H54 (cell line): ENCODE measurements around the gene TRIM61.
"Not testable (repeated sequence)": the region's sequence is repeated elsewhere in the genome, so short reads cannot be mapped to it uniquely, and the experiment has no call there.

Experiments
- DNase-seq: peaks from one replicate; pipeline ENCODE4 v3.0.0; 2011; ENCODE audit warnings: low spot score, mixed read lengths; ENCODE audit not compliant: insufficient read length
- FAIRE-seq: peaks from 3 replicates; lab custom pipeline; 2011; peaks lifted over from hg19 to GRCh38; lab: Jason Lieb, UNC
- POLR2A ChIP-seq: IDR thresholded peaks from 2 replicates; pipeline ENCODE4 v1.6.1; 2011; ENCODE audit warnings: low read depth, mild to moderate bottlenecking, low read length

The TRIM61 gene

DNA sequence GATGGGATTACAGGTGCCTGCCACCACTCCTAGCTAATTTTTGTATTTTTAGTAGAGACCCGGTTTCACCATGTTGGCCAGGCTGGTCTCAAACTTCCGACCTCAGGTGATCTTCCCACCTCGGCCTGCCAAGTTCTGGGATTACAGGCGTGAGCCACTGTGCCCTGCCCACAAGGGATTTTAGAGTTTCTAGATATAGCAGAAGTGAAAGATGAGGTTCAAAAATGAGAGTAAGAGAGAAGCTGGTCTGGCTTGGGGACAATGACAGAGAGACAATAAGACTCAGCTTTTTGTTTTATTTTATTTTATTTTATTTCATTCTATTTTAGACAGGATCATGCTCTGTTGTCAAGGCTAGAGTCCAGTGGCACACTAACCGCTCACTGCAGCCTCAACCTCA lies 30.6 kb downstream of the TRIM61 start:
- FAIRE-seq = no peak
- DNase-seq = no peak
- no peak for TF ChIP-seq POLR2A

DNA sequence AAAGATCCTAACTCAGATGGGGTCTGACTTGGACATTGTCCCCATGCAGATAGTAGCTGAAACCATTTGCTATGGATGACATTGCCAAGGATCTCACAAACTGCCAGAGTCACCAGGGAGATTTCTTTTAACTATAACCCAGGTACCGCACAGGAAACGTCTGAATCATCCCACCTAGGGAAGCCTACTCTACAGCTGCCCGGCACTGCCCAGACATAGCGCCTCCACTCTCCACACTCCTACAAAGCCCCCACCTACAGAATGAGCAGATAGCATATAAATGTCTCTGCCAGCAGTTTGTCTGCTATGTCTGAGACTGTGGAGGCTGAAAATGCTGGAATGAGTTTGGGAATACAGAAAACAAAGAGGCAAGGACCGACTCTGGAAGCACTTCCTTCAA lies 32.3 kb downstream of the TRIM61 start:
- no peak for DNase-seq
- FAIRE-seq = no peak

DNA sequence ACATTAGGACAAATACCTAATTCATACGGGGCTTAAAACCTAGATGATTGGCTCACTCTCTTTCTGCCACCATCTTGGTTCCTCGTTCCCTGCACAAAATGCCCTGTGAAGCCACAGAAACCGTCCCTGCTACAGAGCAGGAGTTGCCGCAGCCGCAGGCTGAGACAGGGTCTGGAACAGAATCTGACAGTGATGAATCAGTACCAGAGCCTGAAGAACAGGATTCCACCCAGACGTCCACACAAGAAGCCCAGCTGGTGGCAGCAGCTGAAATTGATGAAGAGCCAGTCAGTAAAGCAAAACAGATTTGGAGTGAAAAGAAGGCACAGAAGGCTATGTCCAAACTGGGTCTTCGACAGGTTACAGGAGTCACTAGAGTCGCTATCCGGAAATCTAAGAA lies 34.3 kb downstream of the TRIM61 start:
- TF ChIP-seq POLR2A = no peak
- DNase-seq (no peak), FAIRE-seq (no peak)

More for the DNA sequence above, 32.3 kb downstream of the TRIM61 start:
- TF ChIP-seq POLR2A = no peak

DNA sequence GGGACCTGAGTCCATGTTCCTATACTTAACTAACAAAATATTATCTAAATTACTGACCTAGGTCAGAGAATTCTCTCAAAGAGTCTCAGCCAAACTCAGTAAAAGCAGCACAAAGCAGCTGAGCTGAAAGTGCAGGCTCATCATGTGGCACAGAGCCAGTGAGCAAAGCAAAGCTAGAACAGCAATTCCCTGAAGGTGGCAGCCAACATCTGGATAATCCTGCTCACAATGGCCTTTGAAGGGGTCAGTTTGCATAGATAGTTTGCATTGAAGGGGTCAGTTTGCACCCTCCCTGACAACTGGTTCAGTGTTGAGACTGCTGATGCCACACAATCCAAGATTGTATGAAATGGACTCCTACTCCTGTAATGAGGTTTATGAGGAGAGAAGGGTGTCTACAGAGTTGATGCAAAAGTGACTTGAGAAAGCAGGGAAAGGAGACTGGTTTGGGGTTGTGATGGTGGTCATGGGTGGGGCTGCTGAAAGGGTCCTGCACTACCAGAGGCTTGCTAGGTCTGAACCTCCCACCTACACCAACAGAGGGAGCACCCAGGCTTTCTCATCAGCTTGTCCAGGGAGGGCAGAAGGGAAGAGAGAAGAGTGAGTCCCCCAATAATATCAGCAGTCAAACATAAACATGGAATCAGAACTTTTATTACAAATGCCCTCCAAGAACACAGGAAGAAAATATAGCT lies 39.7 kb downstream of the TRIM61 start:
- no peak for FAIRE-seq
- TF ChIP-seq POLR2A = no peak

DNA sequence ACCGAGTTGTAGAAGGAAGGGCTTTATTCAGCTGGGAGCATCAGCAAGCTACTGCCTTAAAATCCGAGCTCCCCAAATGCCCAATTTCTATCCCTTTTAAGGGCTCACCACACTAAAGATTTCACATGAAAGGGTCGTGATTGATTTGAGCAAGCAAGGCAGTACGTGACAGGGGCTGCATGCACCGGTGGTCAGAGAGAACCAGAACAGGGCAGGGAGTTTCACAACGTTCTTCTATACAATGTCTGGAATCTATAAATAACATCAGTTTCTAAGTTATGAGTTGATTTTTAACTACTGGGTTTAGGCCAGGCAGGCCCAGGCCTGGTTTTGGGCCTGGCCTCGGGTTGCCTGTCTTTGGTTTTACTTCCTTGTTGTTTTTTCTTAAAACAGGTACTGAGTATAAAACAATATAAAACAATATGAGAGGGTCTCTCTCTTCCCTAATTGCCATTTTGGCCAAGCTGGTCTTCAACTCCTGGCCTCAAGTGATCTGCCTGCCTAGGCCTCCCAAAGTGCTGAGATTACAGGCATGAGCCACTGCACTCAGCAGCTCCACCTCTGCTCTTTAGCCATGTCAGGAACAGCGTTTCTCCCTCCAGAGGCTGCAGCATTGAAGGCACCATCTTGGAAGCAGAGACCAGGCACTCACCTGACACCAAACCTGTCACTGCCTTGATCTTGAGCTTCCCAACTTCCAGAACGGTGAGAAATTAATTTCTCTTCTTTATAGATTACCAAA lies 41.4 kb downstream of the TRIM61 start:
- DNase-seq, FAIRE-seq: not testable (repeated sequence)

More for the DNA sequence above, 39.7 kb downstream of the TRIM61 start:
- DNase-seq = no peak

DNA sequence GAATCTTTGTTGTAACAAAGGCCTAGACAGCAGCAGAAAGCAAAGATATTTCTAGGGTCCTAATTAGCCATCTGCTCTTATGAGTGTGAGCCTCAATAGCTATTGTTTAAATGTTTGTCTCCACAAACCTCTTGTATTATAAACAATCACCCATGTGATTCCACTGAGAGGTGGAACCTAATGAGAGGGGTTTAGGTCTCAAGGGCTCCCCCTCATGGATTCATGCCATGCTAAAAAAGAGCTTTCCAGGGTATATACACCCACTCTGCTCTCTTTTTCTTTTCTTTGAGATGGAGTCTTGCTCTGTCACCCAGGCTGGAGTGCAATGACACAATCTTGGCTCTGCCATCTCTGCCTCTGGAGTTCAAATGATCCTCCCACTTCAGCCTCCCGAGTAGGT lies 42.1 kb downstream of the TRIM61 start:
- DNase-seq (no peak), FAIRE-seq (no peak)
- TF ChIP-seq POLR2A = no peak

DNA sequence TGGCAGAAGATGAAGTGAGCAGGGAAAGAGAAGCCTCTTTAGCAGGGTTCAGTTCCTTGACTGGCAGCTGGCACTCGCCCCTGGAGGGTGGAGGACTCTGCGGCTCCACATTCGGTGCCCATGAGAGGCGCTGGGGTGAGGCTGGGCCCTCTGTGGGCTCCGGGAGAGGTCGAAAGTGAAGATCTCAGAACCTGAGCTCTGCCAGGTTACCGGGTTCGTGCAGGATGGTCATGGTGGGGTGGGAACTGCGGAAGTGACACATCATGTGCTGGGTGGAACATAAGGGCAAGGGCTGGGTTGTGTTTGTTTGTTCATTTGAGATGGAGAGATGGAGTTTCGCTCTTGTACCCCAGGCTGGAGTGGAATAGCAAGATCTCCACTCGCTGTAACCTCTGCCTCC lies 44.2 kb downstream of the TRIM61 start:
- DNase-seq = no peak
- no peak for FAIRE-seq
- no peak for TF ChIP-seq POLR2A

DNA sequence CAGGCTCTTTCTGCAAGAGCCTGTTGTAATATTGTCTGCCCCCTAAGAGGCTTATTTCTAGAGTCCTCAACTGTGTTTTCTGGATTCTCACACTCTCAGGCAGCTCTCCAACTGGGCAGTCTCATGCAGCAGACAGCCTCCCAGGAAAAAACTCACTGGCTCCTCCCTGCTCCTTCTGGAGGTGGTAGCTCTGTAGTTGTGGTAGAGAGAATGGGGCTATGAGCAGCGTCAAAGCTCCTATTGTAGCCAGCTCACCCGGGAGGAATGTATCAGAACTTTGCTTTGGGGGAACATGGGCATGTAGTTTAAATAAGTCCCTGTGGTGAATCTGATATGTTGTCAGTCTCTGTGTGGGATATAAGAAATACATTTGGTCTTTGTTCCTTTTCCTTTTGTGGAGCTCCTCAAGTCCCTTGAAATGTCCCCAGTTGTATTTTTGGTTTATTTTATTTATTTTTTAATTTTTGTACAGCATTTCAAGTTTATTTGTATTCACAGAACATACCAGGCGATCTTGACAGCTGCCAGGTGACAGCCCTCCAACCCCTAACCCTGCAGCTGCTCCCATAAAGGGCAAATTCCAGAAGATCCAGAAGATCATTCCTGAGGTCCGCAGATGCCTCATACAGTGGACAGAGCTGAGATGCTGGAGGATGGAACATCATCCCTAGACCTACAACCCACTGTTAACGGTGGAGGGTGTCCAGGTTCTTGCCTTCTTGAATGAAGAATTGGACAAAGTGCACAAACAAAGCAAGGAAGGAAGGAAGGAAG lies 45.7 kb downstream of the TRIM61 start:
- FAIRE-seq = no peak
- no peak for TF ChIP-seq POLR2A
- DNase-seq = peak; percentile 26

DNA sequence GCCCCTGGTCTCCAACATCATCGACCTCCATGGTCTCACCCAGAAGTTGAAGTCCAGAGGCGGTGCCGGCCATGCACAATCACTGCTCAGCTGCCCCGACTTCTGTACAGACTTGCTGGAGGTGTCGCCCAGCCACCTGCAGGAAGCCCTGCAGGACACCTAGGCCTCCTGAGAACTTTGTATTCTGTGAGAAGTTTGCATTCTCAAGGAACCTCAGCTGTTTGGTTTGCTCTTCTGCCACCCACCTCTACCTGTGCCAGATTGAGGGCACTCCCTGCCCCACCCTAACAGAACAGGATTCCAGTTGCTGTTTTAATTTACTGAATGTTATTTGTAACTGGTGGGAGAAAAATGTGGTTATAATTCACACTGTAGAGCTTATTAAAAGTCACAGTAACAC lies 46.8 kb downstream of the TRIM61 start:
- no peak for DNase-seq
- FAIRE-seq = no peak
- no peak for TF ChIP-seq POLR2A

DNA sequence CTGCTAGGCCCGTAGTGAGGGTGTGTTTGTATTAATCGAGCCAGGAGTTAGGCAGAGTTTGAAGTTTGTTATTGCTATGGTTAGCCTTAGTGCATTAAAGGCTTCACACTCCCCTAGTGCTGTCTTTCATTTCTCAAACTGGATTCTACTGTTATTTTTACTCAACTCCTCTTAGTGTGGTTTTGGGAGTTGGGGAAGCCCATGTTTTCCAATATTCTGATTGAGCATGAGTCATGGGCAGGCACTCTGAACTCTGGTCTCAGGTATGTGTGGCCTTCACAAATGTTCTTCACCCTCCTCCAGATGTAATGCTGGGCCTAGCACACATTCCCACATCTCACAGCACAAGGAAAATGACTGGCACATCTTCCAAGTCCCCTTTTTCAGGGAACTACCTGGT lies 50.4 kb downstream of the TRIM61 start:
- FAIRE-seq = peak; percentile 68
- not testable (repeated sequence) for DNase-seq

DNA sequence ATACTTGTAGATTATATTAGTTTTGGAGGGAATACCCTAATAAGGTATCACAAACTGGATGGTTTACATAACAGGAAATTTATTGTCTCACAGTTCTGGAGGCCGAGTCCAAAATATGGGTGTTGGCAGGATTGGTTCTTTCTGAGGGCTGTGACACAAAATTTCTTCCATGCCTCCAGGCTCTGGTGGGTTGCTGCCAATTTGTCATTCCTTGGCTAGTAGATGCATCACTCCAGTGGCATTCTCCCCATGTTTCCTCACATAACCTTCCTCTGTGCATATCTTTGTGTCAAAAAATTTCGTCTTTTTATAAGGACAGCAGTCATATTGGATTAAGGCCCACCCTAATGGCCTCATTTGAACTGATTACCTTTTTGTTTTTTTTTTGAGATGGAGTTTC lies 51.2 kb downstream of the TRIM61 start:
- FAIRE-seq (no peak), DNase-seq (no peak)
- TF ChIP-seq POLR2A = no peak

DNA sequence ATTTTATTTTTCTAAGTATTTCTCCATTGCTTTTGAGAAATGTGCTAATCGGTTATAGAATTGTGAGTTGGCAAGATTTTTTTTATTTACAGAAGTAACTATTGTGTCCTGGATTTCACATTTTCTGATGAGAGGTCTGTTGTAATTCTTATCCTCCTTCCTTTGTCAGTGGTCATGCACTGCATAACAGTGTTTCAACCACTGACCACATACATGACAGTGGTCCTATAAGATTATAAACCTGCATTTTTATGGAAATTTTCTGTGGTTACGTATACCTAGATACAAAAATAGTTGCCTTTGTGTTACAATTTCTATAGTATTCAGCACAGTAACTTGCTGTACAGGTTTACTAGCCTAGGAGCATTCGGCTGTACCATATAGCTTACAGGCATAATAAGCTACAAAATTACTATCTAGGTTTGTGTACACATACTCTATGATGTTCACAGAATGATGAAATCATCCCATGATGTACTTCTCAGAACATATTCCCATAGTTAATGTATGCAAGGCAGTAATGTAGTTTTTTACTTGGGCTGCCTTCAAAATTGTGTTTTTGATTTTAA lies 52.7 kb downstream of the TRIM61 start:
- FAIRE-seq (no peak), DNase-seq (no peak)
- TF ChIP-seq POLR2A = no peak

DNA sequence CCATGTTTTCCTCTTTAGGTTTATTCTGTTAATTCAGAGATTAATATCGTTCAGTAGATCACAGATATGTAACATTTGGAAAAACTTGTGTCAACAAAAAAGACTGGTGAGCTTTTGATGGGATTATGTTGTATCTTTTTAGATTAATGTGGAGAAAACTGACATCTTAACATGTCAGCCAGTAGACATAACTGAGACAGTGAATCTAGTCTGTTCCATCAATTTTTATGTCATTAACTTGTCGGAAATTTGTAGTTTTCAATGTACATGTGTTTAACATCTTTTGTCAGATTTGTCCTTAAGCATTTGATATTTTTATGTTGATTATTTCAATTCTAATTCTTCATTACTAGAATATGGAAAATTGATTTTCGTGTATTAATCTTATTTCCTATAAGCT lies 58.5 kb downstream of the TRIM61 start:
- FAIRE-seq (no peak), DNase-seq (no peak)
- TF ChIP-seq POLR2A = no peak
